ES-I3 (cell line): ENCODE measurements around the gene XPOT.

Experiments used
- H3K36me3 ChIP-seq: 2 replicates; pipeline ENCODE4 v1.6.1; 2013; ENCODE audit warnings: mild to moderate bottlenecking, low read length, control low read depth, moderate library complexity; ENCODE audit not compliant: insufficient read depth
- H3K4me1 ChIP-seq: 2 replicates; pipeline ENCODE4 v1.6.1; 2013; ENCODE audit warnings: mild to moderate bottlenecking, control low read depth, low read length; ENCODE audit not compliant: insufficient read depth
- H3K9ac ChIP-seq: 2 replicates; pipeline ENCODE4 v1.6.1; 2013; ENCODE audit warnings: low read depth, mild to moderate bottlenecking, low read length, moderate library complexity
- H3K9me3 ChIP-seq: 2 replicates; pipeline ENCODE4 v1.6.1; 2013; ENCODE audit warnings: mild to moderate bottlenecking, low read length, moderate library complexity; ENCODE audit not compliant: control insufficient read depth, insufficient read depth

Gene XPOT

DNA sequence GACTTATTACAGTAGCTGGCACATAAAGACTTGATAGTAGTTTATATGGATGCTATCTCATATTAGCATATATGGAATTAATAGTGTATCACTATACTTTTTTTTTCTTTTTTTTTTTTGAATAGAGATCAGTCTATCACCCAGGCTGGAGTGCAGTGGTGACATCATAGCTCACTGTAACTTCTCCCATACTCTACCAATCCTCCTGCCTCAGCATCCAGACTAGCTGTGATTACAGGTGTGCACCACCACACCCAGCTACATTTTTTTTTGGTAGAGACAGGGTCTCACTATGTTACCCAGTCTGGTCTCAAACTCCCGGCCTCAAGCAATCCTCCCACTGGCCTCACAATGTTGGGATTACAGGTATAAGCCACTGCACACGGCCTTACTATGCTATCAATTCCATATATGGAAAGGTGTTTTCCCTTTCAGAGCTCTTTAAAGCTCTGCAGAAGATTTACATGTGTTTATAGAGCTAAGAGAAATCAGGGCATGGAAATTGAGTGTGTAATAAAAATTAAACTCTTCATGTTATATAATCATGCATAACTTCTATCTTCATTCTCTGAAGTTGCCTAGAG lies 46.0 kb downstream of the XPOT start:
- Histone ChIP-seq H3K9ac (no peak overlapping the region), H3K36me3 (peaks cover 23% of the 10 kb centered on the region), H3K9me3 (no peaks in the 10 kb centered on the region), H3K4me1 (no peaks in the 10 kb centered on the region)

DNA sequence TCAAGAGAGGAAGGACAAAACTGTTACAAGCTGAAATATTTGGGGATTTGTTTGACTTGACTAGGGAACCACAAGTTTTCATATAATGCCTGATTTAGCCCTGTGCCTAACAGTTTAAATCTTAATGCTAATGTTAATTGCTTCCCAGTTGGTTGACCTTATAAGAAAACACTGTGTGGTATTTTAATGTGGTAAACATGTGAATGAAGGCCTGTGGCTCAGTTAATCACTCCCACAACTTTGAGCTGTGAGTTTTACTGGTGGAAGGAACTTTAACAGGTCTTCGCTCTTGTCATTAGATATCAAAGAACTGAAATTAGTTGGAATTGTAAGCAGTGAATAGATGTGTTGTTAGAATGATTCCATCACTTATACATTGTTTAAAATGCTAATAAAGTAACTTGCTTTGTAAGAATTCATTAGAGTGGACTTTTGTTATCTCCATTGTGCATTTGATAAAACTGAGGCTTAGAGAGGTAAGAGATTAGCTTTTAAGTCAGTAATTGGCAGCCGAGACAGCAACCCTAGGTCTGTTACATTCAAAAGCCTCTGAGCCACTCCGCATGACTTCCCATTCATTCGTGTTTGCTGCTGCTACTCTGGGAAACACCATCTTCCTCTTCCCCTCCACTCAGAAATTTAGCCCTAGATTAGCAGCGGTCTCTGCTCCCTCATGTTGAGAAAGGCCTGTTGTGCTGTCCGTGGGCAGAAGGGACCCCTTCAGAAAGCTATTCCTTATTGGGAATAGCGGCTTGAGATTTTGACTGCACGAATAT lies 46.7 kb downstream of the XPOT start:
- H3K4me1 ChIP-seq, result no peaks in the 10 kb centered on the region
- peaks cover 19% of the 10 kb centered on the region for H3K36me3 ChIP-seq
- H3K9ac ChIP-seq, result peak overlapping the region; percentile 81
- H3K9me3 ChIP-seq, result no peaks in the 10 kb centered on the region

DNA sequence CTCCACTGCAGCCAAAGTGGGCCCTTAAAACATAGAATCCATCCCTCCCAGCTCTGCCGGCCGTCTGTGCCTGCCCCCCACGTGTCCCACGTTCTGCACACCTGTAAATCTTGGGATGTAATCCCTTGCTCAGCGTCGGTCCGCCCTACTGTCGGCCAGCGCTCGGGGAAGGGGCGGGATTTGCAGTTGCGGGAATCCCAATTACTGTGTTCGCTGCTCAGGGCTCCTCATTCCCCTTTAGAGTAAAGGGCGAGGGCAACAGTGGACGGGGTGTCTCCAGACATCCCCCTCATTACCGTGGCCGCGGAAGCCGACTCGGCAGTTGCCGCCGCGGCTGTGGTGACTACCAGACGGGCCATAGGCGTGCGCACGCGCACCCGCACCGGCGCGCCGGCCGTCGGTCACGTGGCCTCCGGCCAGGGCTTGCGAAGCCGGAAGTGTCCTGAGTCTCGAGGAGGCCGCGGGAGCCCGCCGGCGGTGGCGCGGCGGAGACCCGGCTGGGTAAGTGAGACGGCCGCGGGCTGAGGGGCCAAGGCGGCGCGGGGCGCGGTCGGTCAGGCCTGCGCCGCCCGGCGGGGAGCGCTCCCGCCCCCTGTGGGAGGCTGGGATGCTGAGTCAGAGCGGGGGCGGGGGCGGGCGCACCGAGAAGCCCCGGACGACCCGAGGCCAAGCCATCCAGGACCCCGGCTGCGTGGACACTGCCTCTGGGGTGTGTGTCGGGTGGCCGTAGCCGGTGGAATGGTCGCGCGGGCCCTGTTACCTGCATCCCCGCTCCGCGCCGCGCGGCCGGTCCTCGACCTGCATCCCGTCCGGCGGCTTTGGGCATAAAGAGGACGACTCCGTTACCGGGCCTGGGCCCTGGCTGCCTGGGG lies 47.7 kb downstream of the XPOT start, which contains the start of gene TBK1:
Gene TBK1 (plus strand): TSS at position 434 of the 872 bp plus-strand sequence. CDS start 3,751 bp downstream, outside the sequence.
- H3K9me3 ChIP-seq, result no peaks in the 10 kb centered on the region
- no peaks in the 10 kb centered on the region for H3K4me1 ChIP-seq
- H3K9ac ChIP-seq, result peak within 1 kb of the TSS; percentile 81
- peaks cover 12% of the 10 kb centered on the region for H3K36me3 ChIP-seq

DNA sequence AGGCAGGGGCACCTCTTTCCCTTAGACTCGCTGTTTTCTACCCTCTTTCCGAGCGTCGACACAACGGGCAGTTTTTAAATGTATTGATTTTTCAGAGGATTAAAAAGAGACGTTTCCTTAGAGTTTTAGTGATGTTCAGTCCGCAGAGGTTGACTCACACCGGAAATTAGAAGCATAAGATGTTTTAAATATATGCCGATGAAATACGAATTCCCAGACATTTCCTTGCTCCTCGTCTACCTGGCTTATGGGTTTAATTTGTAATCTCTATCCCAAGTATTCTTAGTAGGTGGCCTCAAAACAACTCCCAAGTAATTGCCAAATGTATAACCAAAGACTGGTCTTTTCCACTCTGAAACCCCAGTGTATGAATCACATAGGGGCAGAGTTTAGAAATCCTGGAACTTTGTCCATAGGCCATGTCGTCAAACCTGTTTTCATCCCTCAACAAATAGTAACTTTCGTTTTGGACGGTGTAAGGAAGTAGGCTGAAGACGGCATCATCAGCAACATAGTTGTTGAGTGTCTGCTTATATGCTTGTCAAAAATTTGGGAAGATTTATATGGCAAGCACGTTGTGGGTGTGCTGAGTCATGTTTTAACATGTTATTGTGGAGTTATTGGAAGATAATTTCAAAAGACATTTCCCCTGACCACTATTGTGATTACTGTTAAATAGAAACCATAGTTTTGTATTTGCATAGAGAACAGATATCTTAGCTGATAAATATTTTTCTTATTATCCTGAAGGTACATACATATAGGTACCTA lies 48.6 kb downstream of the XPOT start:
- no peaks in the 10 kb centered on the region for H3K4me1 ChIP-seq
- peak overlapping the region; percentile 81 for H3K9ac ChIP-seq
- peaks cover 5% of the 10 kb centered on the region for H3K36me3 ChIP-seq
- no peaks in the 10 kb centered on the region for H3K9me3 ChIP-seq

DNA sequence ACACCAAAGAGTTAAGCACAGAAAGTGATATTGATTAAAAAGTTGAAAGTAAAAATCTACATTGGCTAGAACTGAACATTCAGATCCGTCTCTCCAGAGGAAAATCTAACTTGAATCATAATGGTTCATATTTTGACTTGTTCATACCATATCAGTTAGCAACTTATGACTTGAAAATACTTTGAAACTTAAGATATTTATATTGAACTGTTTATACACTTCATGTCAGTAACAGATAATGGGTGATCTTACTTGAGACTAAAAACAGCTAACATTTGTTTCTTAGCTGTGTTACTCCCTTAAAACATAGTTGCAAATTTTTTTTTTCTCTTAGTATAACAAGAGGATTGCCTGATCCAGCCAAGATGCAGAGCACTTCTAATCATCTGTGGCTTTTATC lies 51.3 kb downstream of the XPOT start:
- no peak overlapping the region for H3K9ac ChIP-seq
- peaks cover 9% of the 10 kb centered on the region for H3K4me1 ChIP-seq

DNA sequence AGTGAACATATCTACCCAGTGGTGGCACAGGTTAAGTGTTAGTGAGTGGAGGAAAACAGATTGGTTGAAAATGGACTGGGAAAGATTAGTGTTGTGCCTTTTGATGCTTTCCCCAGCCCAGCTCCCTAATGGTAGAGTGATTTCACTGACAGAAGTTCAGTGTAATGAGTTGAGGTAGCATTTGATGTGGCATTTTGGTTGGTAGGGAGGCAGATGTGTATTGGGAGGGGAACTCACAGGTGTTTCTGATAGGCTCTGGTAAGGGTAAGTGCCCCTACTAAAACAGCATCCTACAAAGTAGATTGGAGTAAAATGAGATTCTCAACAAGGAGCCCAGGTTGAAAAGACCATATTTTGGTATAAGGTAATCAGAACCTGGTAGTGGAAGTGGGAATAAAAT lies 51.9 kb downstream of the XPOT start:
- H3K9me3 ChIP-seq, result no peaks in the 10 kb centered on the region
- H3K36me3 ChIP-seq, result no peaks in the 10 kb centered on the region; the same call in 1 of the 2 replicates
- H3K4me1 ChIP-seq, result peaks cover 9% of the 10 kb centered on the region
- no peak overlapping the region for H3K9ac ChIP-seq

More for the DNA sequence above, 51.3 kb downstream of the XPOT start:
- Histone ChIP-seq H3K36me3 (no peaks in the 10 kb centered on the region; the same call in 1 of the 2 replicates), H3K9me3 (no peaks in the 10 kb centered on the region)

DNA sequence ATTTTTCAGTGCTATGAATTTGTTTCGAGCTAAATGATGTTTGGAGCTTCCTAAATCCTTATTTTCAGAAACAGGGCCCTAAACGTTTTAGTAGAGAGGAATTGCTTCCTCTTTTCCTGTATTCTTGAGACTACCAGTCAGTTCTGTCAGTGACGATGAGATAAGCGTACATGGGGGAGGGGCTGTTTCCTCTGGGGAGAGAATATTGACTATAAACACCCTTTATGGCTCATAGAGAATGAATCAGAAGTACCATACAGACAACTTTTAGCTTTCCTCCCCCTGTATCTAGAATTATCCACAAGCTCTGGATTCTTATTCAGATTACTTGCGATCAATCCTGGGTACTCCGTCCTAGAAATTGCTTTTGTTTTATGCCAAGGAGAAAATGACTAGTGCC lies 52.8 kb downstream of the XPOT start:
- Histone ChIP-seq H3K9me3 (no peaks in the 10 kb centered on the region), H3K36me3 (peaks cover 4% of the 10 kb centered on the region; the same call in 1 of the 2 replicates), H3K9ac (no peak overlapping the region), H3K4me1 (peaks cover 9% of the 10 kb centered on the region)

DNA sequence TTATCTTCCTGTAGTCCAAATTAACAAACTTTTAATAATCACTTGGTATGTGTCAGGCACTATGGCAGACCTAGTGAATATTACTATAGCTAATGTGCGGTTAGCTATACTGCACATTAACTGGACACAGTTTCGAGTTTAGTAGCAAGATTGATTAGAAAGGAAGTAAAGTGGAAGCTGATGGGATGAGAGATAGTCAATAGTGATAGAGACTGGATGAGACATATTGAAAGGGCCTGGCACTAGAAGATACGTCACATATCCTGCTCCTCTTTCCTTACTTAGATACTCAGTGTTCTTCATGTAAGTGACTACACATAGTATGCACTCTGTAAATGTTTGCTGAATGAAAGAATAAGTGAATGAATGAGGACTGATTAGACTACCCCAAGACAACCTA lies 53.3 kb downstream of the XPOT start:
- Histone ChIP-seq H3K4me1 (peaks cover 9% of the 10 kb centered on the region), H3K9ac (no peak overlapping the region), H3K9me3 (no peaks in the 10 kb centered on the region), H3K36me3 (peaks cover 4% of the 10 kb centered on the region; the same call in 1 of the 2 replicates)

DNA sequence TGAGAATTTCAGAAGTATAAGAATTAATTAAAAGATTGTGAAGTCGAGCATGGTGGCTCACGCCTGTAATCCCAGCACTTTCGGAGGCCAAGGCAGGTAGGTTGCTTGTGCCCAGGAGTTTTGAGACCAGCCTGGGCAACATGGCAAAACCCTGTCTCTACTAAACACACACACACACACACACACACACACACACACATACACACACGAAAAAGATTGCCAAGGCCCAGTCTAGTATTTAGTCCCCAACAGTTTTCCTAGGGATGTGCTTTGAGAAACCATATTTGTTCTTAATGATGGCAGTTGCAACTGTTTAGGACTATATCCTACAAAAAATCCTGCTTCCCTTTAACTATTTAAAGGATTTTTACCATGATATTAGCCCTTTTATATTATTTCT lies 53.7 kb downstream of the XPOT start:
- no peaks in the 10 kb centered on the region for H3K9me3 ChIP-seq
- H3K9ac ChIP-seq, result no peak overlapping the region
- peaks cover 4% of the 10 kb centered on the region; the same call in 1 of the 2 replicates for H3K36me3 ChIP-seq
- H3K4me1 ChIP-seq, result peaks cover 9% of the 10 kb centered on the region

DNA sequence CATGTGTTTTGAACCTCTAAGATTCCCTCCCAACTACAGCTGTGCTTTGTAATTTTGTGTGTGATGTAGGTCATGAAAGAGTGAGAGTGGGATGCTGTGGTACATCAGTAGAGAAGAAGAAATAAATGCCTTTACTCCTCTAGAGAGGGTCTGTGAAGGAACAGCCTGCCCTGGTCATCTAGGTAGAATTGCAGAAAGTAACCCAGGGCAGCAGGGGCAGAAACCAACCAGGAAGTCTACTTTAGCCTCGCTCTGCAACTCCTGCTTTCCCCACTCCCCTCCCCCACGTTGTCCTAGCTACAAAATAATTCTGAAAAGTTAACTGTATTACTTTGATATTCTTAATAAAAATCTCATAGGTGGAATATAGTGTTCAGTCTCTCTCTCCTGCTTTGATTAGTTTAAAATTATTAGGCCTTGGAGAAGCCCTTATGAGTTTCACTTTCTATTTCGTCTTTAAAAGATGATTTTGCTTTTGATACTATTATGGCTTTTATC lies 55.3 kb downstream of the XPOT start:
- peaks cover 4% of the 10 kb centered on the region; the same call in 1 of the 2 replicates for H3K36me3 ChIP-seq
- H3K9me3 ChIP-seq, result no peaks in the 10 kb centered on the region
- H3K4me1 ChIP-seq, result peaks cover 9% of the 10 kb centered on the region
- H3K9ac ChIP-seq, result no peak overlapping the region

DNA sequence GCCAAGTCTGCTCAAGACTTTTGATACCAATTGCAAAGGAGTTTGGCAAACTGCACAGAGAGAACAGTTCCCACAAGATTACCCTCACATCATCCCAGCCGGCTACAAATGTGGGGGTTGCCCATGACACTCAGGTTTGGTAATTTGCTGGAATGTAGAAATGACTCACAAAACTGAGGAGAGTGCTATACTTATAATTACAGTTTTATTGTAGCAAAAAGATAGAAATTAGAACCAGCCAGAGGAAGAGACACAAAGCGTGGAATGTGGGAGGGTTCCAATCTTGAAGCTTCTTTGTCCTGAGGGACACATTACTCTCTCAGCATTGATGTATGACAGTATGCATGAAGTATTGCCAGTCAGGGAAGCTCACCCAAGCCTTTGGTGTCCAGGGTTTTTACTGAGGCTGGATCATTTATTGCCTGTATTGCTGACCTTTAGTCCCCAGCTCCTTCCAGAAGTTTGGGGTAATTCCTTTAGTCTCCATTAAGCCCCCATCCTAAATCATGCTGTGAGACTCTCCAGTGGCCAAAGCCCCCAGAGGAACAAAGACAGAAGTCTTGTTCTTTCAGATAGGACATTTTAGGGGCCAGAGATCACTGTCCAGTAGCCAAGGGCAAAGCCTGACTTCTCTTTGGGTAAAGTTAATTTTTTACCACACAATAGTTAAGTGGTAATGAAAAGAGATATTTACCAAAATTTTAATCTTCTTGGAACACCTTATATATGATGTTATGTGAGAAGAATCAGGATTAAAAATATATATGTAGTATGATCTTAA lies 57.6 kb downstream of the XPOT start:
- Histone ChIP-seq H3K9ac (no peak overlapping the region), H3K4me1 (peaks cover 9% of the 10 kb centered on the region), H3K9me3 (no peaks in the 10 kb centered on the region), H3K36me3 (peaks cover 4% of the 10 kb centered on the region; the same call in 1 of the 2 replicates)

DNA sequence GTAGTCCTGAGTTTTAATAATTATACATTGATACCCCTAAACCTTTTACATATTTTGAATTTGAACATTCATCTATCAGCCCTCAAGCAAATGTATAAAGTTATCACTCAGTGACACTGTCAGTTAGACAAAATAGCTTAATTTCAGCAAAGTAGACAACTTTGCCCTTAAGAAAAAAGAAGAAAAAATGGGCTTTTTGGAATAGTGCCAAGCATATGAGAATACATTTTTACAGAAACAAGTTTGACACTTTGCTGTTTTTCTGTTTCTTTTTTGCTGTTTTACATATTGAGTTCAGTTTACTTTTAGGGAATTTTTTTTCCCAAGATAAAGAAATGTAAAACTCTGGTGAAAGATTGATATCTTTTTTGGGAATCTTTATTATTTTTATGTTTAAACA lies 62.0 kb downstream of the XPOT start:
- Histone ChIP-seq H3K9ac (no peak overlapping the region), H3K36me3 (peaks cover 9% of the 10 kb centered on the region; the same call in 1 of the 2 replicates), H3K4me1 (no peaks in the 10 kb centered on the region), H3K9me3 (no peaks in the 10 kb centered on the region)

DNA sequence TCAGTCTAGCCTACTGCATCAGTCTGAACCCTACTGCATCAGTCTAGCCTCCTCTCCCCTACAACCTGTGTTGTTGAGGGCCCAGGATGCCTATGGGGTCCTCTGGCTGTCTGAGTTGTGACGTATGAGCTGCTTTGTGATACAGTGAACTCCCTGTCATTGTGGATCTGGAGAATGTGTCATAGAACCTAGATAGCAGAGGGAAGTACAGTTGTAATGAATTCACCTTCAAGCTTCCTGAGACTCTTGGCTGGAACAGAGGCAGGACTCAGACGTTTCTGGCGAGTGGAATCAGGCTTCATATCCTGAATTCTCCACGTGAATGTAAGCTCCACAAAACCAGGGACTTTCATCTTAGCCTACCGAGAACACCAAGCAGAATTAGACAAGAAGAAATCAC lies 64.8 kb downstream of the XPOT start:
- no peak overlapping the region for H3K9ac ChIP-seq
- H3K36me3 ChIP-seq, result peaks cover 5% of the 10 kb centered on the region
- no peaks in the 10 kb centered on the region for H3K4me1 ChIP-seq
- no peaks in the 10 kb centered on the region for H3K9me3 ChIP-seq
